ENCODE results near the gene DNM1. TPM values are rescaled to one million over a fixed set of nuclear protein-coding genes. Genes with fewer than 3 reads are reported as not detected.

The DNM1 gene
- total RNA-seq, 1 donor from 2014 or later, result 1.5 TPM

Other genes starting within 250 kb of the DNM1 start
- 56.1 and 64.4 TPM in 2 replicates for gene EEIG1, start 222.4 kb upstream of the DNM1 start, total RNA-seq
- 9.6 and 11.1 TPM in 2 replicates for gene NAIF1, start 136.1 kb upstream of the DNM1 start, total RNA-seq
- gene SLC25A25, start 135.1 kb upstream of the DNM1 start, total RNA-seq, result 12.2 and 14.0 TPM in 2 replicates
- gene PTGES2, start 75.7 kb upstream of the DNM1 start, total RNA-seq, result 84.6 and 89.8 TPM in 2 replicates
- gene LCN2, start 53.9 kb upstream of the DNM1 start, total RNA-seq, result not detected in 2 replicates
- gene BBLN, start 43.1 kb upstream of the DNM1 start, total RNA-seq, result 89.3 and 91.4 TPM in 2 replicates
- 142 and 143 TPM in 2 replicates for gene CIZ1, start 11.8 kb upstream of the DNM1 start, total RNA-seq
- 44.1 and 50.4 TPM in 2 replicates for gene GOLGA2, start 72.6 kb downstream of the DNM1 start, total RNA-seq
- gene SWI5, start 72.9 kb downstream of the DNM1 start, total RNA-seq, result 13.6 and 14.3 TPM in 2 replicates
- 40.4 and 43.0 TPM in 2 replicates for gene TRUB2, start 119.1 kb downstream of the DNM1 start, total RNA-seq
- gene COQ4, start 119.5 kb downstream of the DNM1 start, total RNA-seq, result 60.7 and 61.4 TPM in 2 replicates
- gene SLC27A4, start 137.1 kb downstream of the DNM1 start, total RNA-seq, result 37.0 and 37.9 TPM in 2 replicates
- gene URM1, start 168.0 kb downstream of the DNM1 start, total RNA-seq, result 87.2 and 98.3 TPM in 2 replicates
- gene CERCAM, start 217.5 kb downstream of the DNM1 start, total RNA-seq, result 1.3 and 1.6 TPM in 2 replicates

Measured in activated CD4-positive, alpha-beta T cell treated with anti-CD3 and anti-CD28 coated beads, Interleukin-2, amount 10 ng/mL, durations not matched to agents 24 days and 14 days (primary cell).